ENCODE measurements around the gene TFF1.

- TF ChIP-seq CTCF (IDR thresholded peaks at IDR 0.05): no peak
- TF ChIP-seq EP300 (IDR thresholded peaks at IDR 0.05): no peak
- no peak for TF ChIP-seq POLR2A (IDR thresholded peaks at IDR 0.05)
These were observed 3.0 kb downstream of the TFF1 start for GRCh38 chr21:42363312-42363711.
